Mammary epithelial cell (primary cell): ENCODE measurements around the gene EDEM2.
"Not testable (repeated sequence)": the region's sequence is repeated elsewhere in the genome, so short reads cannot be mapped to it uniquely, and the experiment has no call there.

Source experiments
- CTCF ChIP-seq, 2 donors: IDR thresholded peaks in 1 of 2; conservative IDR thresholded peaks in 1 of 2; 2 replicates each; pipeline ENCODE4 v1.5.1; 2011 to 2012; ENCODE audit warnings: inconsistent platforms in 2 of 2, low read length in 2 of 2, mild to moderate bottlenecking in 2 of 2, control low read depth in 1 of 2, low read depth in 1 of 2; ENCODE audit not compliant: insufficient read depth in 1 of 2; ENCODE audit errors: extremely low read depth in 1 of 2
- EZH2 ChIP-seq: IDR thresholded peaks from 2 replicates; pipeline ENCODE4 v1.6.1; 2012; ENCODE audit warnings: low read length, inconsistent platforms, borderline replicate concordance

- not testable (repeated sequence) for TF ChIP-seq CTCF (conservative IDR thresholded peaks at IDR 0.05 in 1 of 2, IDR thresholded peaks at IDR 0.05 in 1 of 2; ENCODE audit: extremely low read depth in 1 of 2, insufficient read depth in 1 of 2, low read depth in 1 of 2, low read length in 2 of 2); EZH2
Observed at GRCh38 chr20:35193031-35193791, 46.1 kb upstream of the EDEM2 start.
